Ovary (tissue), 3 donors: ENCODE results near the gene CXCL9.

Experiments
- POLR2A ChIP-seq: fragments of 450-650 bp; IDR thresholded peaks from one replicate; pipeline ENCODE4 v1.6.1; 2017; ENCODE audit warnings: antibody characterized with exemption, mild to moderate bottlenecking, moderate library complexity
- TF ChIP-seq, protein P1 (sequence below), 3 donors: fragments of 450-650 bp in 2 of 3; fragments of 200-600 bp in 1 of 3; IDR thresholded peaks; one replicate each; pipeline versions ENCODE4 v1.5.1 to v1.8.0; 2016 to 2022; ENCODE audit warnings: antibody characterized with exemption in 3 of 3, mild to moderate bottlenecking in 1 of 3
- donor health status: DM: no; HTN: no; CAD: no.

DNA sequence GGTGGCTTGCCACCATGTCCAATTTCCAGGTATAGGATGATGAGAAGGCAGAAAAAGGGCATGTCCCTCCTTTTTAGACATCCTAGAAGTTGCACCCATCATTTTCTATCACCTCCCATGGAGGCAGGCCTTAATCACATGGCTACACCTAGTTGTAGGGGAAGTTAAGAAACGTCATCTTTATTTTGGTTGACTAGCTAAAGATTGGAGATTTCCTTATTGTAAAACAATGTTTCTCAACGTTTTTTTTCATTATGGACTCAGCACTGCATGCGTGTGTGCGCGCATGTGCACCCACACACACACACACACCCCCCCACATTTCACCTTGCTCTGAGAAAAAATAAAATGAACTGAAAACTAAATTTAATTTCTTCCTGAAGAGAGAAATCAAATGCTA lies 2.0 kb upstream of the CXCL9 start:
- TF ChIP-seq POLR2A: no peak
- TF ChIP-seq, protein P1, sequence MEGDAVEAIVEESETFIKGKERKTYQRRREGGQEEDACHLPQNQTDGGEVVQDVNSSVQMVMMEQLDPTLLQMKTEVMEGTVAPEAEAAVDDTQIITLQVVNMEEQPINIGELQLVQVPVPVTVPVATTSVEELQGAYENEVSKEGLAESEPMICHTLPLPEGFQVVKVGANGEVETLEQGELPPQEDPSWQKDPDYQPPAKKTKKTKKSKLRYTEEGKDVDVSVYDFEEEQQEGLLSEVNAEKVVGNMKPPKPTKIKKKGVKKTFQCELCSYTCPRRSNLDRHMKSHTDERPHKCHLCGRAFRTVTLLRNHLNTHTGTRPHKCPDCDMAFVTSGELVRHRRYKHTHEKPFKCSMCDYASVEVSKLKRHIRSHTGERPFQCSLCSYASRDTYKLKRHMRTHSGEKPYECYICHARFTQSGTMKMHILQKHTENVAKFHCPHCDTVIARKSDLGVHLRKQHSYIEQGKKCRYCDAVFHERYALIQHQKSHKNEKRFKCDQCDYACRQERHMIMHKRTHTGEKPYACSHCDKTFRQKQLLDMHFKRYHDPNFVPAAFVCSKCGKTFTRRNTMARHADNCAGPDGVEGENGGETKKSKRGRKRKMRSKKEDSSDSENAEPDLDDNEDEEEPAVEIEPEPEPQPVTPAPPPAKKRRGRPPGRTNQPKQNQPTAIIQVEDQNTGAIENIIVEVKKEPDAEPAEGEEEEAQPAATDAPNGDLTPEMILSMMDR (IDR thresholded peaks at IDR 0.05): no peak
